ENCODE data around the gene TNFAIP8L1.
"Not testable (repeated sequence)": the region's sequence is repeated elsewhere in the genome, so short reads cannot be mapped to it uniquely, and the experiment has no call there.

TNFAIP8L1 gene

DNA sequence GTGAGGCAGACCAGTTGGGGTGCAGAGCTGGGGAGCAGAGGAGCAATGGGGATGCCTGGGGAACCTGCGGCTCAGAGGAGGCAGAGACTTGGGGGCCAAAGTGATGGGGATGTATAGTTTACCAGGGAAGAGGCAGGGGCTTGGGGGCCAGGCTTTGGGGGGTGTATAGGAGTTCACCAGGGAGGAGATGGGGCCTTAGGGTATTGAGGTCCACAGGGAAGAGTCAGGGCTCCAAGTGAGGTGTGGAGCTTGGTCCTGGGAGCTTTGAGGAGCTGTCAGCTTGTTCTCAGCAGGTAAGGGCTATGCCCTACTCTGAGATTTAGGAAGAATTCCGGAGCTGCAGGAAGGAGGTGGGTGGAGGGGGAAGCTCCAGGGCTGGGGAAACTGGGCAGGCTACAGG is 10.8 kb downstream of the TNFAIP8L1 start:
- no peak for DNase-seq

DNA sequence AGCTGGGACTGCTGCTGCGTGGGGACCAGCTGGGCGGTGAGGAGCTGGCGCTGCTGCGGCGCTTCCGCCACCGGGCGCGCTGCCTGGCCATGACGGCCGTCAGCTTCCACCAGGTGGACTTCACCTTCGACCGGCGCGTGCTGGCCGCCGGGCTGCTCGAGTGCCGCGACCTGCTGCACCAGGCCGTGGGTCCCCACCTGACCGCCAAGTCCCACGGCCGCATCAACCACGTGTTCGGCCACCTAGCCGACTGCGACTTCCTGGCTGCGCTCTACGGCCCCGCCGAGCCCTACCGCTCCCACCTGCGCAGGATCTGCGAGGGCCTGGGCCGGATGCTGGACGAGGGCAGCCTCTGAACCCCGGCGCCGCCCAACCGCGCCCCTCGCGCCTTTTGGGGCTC is 12.8 kb downstream of the TNFAIP8L1 start:
- no peak for DNase-seq

DNA sequence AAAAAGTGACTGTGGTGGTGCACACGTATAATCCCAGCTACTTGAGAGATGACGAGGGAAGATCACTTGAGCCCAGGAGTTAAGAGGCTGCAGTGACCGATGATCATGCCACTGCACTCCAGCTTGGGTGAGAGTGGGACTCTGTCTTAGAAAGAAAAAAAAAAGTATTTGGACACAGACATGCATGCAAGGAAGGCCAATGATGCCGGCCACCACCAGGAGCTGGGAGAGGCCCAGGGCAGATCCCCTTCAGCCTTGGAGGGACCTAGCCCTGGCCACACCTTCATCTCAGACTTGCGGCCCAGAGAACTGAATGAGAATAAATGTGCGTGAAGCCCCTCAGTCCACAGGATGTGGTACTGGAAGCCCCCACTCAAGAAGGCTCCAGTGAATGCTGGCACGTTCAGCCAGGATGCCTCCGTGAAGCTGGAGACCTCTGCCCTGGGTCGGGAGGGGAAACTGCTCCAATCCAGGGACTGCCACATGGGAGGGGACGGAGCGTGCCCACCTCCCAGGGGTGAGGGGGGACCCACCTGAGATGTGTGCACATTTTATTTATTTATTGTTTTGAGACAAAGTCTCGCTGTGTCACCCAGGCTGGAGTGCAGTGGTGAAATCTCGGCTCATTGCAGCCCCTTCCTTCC is 14.6 kb downstream of the TNFAIP8L1 start:
- no peak for DNase-seq

DNA sequence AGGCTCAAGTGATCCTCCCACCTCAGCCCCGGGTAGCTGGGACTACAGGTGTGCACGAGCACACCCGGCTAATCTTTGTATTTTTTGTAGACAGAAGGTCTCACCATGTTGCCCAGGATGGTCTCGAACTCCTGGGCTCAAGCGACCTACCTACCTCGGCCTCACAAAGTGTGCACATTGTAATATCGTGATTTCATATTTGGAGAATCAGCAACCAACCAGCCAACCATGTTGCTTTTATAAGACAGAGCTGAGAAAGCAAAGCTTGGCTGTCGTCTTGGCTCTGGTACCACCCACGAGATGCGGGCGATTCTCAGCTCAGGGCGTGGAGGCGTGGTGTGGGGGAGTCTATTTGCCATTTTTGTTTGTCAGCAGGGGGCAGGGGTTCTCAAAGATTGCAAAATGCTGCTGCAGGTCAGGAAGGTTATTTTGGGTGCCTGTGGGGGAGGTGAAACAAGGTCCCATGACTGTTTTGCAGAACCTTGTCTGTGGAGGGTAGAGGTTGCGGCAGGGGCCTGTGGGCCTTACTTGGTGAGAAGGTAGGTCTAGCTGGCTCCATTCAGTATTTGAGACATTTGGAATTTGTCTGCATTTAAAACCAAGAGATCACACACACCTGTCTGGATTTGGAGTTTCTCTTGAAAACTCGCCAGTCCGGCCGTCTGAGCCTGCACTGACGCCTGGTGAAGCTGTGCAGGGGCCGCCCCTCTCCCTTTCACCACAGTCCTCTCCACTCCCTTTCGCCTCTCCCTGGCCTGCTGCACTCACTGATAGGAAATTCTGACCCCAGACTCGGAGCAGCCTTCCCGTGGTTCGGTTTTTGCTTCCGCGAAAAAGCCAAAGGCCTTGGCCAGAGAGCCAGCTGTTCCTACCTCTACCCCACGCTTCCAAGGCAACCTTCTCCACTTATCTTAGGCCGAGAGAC is 15.4 kb downstream of the TNFAIP8L1 start:
- DNase-seq, result no peak

DNA sequence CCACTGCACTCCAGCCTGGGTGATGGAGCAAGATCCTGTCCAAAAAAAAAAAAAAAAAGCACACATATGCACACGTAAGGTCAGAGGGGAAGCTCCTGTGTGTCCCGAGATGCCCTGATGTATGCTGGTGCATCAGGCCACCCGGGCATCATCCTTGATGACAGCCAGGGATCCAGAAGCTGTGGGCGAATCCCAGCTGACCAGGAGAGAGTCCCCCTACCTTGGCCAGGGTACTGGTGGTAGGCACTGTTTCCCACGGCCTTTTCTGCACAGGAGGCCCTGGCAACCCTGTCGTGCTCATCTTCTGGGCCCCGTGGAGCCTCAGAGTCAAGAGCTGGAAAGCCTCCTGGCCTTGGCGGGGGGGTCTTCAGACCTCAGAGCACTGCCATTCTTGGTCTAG is 16.8 kb downstream of the TNFAIP8L1 start:
- DNase-seq, result no peak

DNA sequence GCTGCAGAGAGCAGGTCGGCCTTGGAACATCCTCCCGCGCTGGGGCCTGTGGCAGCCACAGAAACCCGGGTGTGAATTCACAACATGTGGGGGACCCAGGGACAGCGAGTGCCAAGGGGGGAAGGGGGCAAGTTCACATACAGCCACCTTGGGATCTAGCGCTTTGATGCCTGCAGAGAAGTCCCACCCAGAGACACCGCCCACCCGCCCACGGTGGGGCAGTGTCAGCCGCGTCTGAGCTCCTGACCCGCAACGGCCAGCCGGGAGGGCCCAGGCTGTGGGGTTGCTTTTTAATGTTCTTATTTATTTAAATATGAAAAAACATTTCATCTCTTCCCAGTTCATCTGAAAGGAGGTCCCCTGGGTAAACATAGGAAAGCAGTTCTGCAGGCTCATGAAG is 17.9 kb downstream of the TNFAIP8L1 start:
- DNase-seq, result no peak

DNA sequence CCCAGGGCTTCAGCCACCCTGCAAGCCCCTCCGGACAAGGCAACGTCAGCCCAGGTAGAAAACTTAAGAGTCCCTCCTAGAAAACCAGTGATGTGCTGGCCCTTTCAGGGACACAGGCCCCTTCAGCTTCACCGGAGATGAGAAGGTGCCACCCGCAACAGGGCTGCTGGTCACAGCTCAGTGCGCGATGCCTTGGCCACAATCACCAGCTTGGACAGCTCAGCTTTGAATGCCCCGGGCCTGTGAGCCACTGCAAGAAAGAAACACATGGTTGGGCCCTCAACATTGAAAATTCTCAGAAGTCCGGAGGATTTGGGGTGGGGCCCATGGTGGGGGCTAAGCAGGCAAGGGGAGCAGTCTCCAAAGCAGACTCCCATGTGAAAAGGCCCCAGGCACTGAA is 18.5 kb downstream of the TNFAIP8L1 start:
- no peak for DNase-seq

DNA sequence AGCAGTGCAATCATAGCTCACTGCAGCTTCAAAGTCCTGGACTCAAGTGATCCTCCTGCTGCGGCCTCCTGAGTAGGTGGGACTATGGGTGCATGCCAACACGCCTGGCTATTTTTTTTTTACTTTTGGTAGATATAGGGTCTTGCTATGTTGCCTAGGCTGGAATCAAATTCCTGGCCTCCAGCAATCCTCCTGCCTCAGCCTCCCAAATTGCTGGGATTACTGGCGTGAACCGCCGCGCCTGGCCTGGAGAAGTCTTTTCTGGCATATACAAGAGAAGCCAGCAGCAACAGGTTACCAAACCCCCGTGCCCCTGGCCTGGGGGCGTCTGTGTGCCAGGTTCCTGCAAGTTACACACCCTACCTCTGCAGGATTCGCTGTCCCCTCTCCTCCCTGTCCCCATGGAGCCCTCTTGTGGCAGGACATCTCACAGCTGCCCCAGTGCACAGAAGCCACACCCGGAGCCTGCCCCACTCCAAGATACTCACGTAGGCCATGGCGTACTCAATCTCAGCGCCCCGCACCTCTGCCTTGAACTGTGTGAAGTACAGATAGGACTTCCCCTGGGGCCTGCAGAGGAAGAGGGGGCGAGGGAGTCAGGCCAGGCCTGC is 21.0 kb downstream of the TNFAIP8L1 start:
- no peak for DNase-seq

DNA sequence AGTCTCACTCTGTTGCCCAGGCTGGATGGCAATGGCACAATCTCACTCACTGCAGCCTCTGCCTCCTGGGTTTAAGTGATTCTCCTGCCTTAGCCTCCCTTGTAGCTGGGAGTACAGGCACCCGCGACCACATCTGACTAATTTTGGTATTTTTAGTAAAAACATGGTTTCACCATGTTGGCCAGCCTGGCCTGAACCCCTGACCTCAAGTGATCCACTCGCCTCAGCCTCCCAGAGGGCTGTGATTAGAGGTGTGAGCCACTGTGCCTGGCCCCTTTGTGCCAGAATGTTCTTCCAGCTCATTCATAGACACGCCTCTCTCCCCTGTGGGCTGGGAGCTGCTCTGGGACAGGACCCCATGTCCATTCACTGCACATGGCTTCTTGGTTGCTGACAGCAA is 21.7 kb downstream of the TNFAIP8L1 start:
- no peak for DNase-seq

DNA sequence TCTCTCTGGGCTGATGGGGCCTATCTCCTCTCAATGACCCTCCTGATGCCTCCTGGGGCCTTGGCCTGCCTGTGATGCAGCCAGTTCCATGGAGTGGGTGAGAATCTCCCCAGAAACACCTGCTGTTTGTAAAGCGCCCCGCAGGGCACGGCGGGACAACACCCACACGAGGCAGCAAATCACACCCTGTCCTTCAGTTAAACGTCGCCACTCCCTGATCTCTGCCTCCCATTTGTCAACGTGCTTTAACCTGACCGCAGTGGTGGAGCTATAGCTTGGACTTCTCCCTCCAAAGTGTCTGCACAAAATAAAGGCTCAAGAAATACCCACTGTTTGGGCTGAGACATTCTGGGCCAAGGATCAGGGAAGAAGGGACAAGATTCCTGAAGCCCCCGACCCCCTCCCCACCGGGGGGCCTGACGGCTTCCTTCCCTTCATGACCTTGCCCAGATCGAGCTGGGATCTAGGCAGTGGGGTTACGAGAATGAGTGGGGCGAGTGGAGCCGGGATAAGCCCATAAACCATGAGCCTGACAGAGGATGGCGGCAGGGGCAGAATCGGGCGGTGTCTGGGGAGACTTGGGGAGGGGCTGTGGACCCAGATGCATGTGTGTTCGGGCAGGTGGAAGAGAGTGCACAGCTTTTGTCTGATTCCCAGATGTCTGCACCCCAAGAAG is 22.8 kb downstream of the TNFAIP8L1 start:
- DNase-seq, result no peak

DNA sequence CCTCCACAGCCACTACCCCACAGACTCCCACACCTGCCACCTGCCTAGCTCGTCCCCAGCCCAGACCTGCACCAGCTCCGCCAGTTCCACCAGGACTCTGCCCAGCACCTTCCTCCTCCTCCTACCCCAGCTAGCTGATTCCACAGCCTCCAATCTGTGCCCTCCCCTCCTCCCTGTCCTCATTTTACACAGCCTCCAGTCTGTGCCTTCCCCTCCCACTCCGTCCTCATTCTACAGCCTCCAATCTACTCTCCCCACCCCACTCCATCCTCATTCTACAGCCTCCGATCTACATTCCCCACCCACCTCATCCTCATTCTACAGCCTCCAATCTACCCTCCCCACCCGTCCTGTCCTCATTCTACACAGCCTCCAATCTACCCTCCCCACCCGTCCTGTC is 23.5 kb downstream of the TNFAIP8L1 start:
- no peak for DNase-seq

DNA sequence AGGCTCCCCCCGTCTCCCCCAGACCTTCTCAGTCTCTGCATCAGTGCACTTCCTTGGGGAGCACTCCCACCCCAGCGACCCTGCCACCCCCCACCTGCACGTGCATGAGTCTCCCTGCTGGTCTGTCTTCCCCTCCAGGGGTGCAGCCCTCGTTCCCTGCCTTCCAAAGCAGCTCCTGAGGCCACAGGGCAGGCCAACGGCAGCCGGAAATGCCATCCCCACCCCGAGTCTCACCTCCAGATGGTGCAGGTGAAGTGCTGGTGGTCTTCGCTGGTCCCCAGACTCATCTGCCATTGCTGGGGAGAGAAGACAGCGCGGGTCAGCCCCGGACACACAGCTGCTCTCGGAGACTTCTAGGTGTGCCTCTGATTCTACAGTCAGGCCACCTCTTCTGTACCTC is 25.3 kb downstream of the TNFAIP8L1 start:
- DNase-seq, result no peak

DNA sequence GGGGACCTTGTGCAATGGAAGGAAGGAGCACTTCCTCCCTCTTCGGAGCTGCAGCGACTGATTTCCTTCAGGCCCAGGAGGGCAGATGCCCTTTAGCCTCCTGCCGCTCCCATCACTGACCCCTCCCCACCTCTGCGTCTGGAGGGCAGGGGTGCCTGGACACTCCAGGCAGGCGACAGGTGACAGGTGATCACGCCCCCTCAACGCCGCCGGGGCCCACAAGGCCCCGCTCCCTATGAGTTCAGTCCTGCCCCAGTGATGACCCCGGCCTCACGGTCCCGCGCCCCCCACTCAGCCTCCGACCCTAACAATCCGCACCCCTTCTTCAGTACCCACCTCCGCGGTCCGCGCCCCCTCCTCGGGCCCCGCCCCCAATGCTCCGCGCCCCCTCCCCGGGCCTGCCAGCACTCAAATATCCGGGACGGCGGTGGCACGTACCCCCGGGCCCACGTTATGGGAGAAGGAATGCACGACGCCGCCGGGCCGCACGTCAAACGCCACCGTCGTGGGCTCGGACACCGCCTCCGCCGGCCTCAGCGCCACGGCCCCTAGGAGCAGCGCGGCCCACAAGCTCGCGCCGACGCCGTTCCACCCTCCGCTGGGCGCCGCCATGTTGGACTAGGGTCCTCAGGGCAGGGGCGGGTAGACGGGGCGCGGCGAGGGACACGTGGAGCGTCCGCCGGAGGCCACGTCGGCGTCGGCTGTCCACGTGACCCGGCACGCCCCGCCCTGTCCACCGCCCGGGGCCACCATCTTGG is 30.6 kb downstream of the TNFAIP8L1 start, which contains the start of gene MYDGF:
MYDGF (minus strand) TSS at position 620 of the 758 bp plus-strand sequence; CDS start at position 612, 8 bp downstream.
- DNase-seq, result peak; percentile 93

DNA sequence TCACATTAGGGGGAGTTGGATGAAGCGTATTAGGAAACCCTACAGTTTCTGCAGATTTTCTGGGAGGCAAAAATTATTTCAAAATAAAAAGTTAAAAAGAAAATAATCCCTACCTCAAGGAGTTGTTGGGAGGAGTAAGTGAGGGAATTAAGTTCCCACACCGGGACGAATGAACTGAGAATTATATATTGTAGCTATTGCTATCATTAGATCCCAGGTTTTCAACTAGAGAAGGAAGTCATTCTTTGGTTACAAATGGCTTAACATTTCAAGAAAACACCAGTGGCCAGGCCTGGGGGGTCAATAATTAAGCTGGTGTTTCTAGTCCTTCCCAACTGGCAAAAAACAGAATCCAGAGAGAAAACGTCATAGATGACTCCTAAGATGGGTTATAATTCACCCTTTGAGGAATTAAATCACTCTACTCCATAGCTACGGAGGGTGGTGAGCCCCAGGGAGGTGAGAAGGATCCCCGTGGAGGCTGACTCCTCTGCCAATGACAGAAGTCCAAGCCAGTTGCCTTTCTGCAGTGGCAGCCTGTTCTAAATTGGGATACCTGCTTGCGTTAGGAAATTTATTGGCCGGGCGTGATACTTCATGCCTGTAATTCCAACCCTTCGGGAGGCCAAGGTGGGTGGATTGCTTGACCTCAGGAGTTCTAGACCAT is 32.0 kb downstream of the TNFAIP8L1 start:
- no peak for DNase-seq

DNA sequence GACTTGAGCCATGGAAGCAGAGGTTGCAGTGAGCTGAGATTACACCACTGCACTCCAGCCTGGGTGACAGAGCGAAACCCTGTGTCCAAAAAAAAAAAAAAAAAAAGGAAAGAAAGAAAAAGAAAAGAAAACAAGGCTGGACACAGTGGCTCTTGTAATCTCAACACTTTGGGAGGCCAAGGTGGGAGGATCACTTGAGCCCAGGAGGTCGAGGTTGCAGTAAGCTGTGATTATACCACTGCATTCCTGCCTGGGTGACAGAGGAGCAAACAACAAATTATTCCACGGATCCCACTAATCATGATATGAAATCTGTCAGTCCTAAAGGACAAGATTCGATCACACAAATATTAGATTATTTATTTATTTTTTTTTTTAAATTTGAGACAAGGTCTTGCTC is 33.9 kb downstream of the TNFAIP8L1 start:
- no peak for DNase-seq

DNA sequence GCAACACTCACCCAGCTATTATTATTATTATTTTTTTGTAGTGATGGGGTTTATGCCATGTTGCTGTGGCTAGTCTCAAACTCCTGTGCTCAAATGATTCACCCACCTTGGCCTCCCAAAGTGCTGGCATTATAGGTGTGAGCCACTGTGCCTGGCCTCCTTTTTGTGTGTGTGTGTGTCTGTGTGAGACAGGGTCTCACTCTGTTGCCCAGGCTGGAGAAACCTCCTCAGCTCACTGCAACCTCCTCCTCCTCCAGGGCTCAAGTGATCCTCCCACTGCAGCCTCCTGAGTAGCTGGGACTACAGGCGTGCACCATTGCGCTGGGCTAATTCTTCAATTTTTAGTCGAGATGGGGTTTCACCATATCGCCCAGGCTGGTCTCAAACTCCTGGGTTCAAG is 34.4 kb downstream of the TNFAIP8L1 start:
- no peak for DNase-seq

DNA sequence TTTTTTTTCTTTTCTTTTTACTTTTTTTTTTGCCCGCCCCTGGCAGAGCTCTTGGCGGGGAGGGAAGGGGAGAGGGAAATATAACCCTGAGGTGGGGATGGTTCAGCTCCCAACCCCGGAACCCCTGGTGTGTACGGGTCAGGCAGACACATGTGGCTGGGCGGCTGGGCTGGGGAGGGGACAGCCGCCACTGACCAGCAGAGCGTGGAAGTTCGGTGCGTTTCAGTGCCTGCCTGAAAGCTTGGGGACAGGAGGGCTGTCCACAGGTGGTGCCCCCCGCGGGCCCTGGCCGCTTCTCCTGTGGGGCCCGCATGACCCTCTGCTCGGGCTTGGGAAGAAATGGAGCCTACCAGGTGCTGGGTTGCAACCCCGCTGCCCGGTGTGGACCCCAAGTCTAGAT is 36.0 kb downstream of the TNFAIP8L1 start:
- no peak for DNase-seq

DNA sequence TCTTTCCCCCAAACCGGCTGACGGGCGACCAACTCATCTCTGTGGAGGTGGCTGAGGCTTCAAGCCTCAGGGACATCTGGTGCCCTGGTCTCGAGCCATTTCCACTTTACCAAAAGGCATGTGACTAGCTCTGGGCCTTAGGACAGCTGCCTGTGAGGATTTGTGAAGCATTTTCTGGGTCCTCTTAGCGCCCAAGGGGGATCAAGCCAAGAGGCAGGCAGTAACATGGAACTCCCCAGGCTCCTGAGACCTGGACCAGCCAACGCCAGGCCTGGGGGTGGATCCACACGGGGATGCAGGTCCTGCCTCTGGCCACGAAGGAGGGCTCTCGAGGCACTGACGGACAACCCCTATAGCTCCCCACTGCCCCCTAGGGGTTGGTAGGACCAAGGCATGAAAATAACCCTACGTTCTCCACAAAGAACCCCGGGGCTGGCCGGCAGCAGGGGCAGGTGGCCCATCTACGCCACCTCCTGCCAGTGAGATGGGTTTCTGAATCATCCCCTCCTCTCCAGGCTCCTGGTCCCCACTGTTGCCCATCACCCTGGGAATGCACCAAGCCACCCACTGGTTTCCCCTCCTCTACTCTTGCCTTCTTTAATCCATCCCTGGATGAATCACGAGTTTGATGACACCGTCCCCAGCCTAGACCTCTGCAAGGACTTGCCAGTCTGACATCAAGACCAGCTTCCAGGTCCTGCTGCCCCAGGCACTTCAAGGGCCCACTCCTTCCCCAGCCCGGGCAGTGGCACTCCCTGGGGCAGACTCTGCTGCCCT is 37.8 kb downstream of the TNFAIP8L1 start:
- DNase-seq, result peak; percentile 37

DNA sequence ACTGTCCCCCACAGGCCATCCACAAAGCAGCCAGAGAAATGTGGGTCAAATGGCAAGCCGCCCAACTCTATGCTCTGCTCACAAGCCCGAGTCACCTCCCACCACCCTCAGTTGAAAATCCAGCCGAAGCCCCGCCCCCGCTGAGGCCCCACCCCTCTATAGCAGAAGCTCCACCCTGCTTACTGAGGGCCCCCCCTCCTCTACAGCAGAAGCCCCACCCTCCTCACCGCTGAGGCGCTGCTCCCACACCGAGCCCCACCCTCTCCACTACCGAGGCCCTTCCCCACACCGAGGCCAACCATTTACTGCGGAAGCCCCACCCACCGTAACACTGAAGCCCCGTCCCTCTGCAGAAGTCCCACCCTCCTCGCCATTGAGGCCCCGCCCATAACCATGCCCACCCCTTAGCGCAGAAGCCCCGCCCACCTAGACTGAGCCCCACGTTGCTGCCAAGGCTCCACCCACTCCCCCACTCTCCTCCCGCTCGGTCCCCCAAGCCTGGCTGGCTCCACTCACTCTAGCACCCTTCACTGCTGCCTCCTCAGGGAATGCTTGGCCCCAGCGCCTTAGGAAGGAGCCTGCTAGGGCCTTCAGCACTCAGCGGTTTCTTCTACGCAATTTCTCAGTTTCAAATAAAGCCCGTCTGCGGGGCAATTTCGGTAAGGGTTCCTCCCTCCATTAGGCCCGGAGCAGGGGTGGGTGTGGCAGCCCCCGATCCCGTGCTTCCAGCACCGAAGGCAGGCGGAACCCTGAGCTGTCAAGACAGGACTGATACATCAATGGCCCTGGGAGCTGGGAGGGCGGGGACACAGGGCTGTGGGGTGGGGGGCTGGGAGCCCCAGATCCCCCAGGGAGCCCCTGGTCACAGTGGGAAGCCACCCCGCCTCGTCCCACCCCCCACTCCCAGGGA is 39.8 kb downstream of the TNFAIP8L1 start:
- DNase-seq, result peak; percentile 18

DNA sequence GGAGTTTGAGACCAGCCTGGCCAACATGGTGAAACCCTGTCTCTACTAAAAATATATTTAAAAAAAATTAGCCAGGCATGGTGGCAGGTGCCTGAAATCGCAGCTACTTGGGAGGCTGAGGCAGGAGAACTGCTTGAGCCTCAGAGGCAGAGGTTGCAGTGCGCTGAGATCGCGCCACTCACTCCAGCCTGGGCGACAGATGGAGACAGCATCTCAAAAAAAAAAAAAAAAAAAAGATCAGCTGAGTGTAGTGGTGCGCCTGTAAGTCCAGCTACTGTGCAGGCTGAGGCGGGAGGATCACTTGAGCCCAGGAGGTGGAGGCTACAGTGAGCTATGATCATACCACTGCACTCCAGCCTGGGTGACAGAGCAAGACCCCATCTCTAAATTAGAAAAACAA is 40.7 kb downstream of the TNFAIP8L1 start:
- not testable (repeated sequence) for DNase-seq
